K562 (cell line): ENCODE results near the gene LAMA2. TPM values are rescaled to one million over a fixed set of nuclear protein-coding genes. Genes with fewer than 3 reads are reported as not detected.

Source experiments
- ATAC-seq: fragments of 200-7000 bp; cut with Tn5 transposase; 3 replicates; pipeline ENCODE4 v1.9.1; 2020; ENCODE audit warnings: moderate library complexity
- BruUV-seq: library from RNA; stranded (reverse); fragments of 400-500 nt; replicated peaks from 2 replicates; lab custom pipeline; 2021; lab: Mats Ljungman, UMichigan
- CTCF ChIA-PET: fragments of 300-600 bp; formaldehyde crosslinking; extraction: SDS; loops from one replicate; lab custom pipeline; 2021; ENCODE audit warnings: low intra/inter-chr PET ratio; lab: Yijun Ruan, JAX
- POLR2A ChIA-PET: fragments of 300-600, 350-650 bp; sonication (Branson Sonifier 250); formaldehyde crosslinking; extraction: SDS; loops from one replicate; lab custom pipeline; 2021; ENCODE audit warnings: antibody characterized with exemption, inconsistent platforms; lab: Yijun Ruan, JAX
- DNase-seq, 4 experiments: peaks; one replicate each; pipeline versions ENCODE4 v3.0.0 to v3.0.0-alpha.2; 2011 to 2018; ENCODE audit warnings: low spot score in 3 of 4, mixed read lengths in 3 of 4; ENCODE audit errors: extremely low read depth in 1 of 4
- FAIRE-seq: peaks from 2 replicates; lab custom pipeline; 2011; peaks lifted over from hg19 to GRCh38; lab: Jason Lieb, UNC
- H2AFZ ChIP-seq: 2 replicates; pipeline ENCODE4 v1.6.0; 2011; ENCODE audit warnings: low read depth, low read length, control low read depth, inconsistent platforms
- H3K27ac ChIP-seq: fragments of 200-600 bp; 3 replicates; pipeline ENCODE4 v1.8.0; 2011; ENCODE audit warnings: low read depth, mild to moderate bottlenecking, control low read depth, inconsistent platforms, low read length, moderate library complexity, mixed read lengths; ENCODE audit errors: extremely low read depth
- H3K27me3 ChIP-seq, 2 experiments: fragments of 300-600 bp in 1 of 2; 2 replicates in 1 of 2; 3 replicates in 1 of 2; pipeline versions ENCODE4 v1.6.0 to v1.8.0; 2011; ENCODE audit warnings: inconsistent platforms in 2 of 2, low read length in 2 of 2, mild to moderate bottlenecking in 1 of 2, mixed read lengths in 1 of 2, moderate library complexity in 1 of 2; ENCODE audit not compliant: control insufficient read depth in 2 of 2, insufficient read depth in 2 of 2
- H3K36me3 ChIP-seq: fragments of 300-600 bp; 3 replicates; pipeline ENCODE4 v1.8.0; 2011; ENCODE audit warnings: mild to moderate bottlenecking, low read length, inconsistent platforms; ENCODE audit not compliant: control insufficient read depth, insufficient read depth
- H3K4me1 ChIP-seq, 2 experiments: fragments of 200-600 bp in 1 of 2; replicated peaks in 1 of 2; 2 replicates in 1 of 2; 3 replicates in 1 of 2; pipeline versions ENCODE4 v1.5.1 to v1.8.0; 2011; ENCODE audit warnings: inconsistent platforms in 2 of 2, low read length in 2 of 2, mild to moderate bottlenecking in 1 of 2, mixed read lengths in 1 of 2, moderate library complexity in 1 of 2; ENCODE audit not compliant: control insufficient read depth in 2 of 2, insufficient read depth in 2 of 2
- H3K4me2 ChIP-seq: 2 replicates; pipeline ENCODE4 v1.6.1; 2011; ENCODE audit warnings: low read length, control low read depth, inconsistent platforms, mixed read lengths; ENCODE audit not compliant: insufficient read depth
- H3K4me3 ChIP-seq: fragments of 200-600 bp; sonication (generic), shearing (Covaris generic); 2 replicates; pipeline ENCODE4 v1.5.1; 2016; ENCODE audit warnings: control low read depth, inconsistent platforms
- H3K79me2 ChIP-seq: fragments of 200-600 bp; 3 replicates; pipeline ENCODE4 v1.8.0; 2011; ENCODE audit warnings: low read length, inconsistent platforms; ENCODE audit not compliant: control insufficient read depth, insufficient read depth
- H3K9ac ChIP-seq, 2 experiments: 2 replicates each; pipeline versions ENCODE4 v1.6.0 to v1.6.1; 2011; ENCODE audit warnings: low read depth in 2 of 2, low read length in 2 of 2, control low read depth in 1 of 2, inconsistent platforms in 1 of 2, mild to moderate bottlenecking in 1 of 2, mixed read lengths in 1 of 2; ENCODE audit not compliant: insufficient read depth in 1 of 2
- H3K9me1 ChIP-seq: one replicate; pipeline ENCODE4 v1.6.0; 2011; ENCODE audit warnings: inconsistent platforms, mild to moderate bottlenecking, low read length, moderate library complexity; ENCODE audit not compliant: control insufficient read depth, insufficient read depth
- H3K9me3 ChIP-seq: replicated peaks from 2 replicates; pipeline ENCODE4 v1.5.1; 2011; ENCODE audit warnings: low read depth, low read length, inconsistent platforms; ENCODE audit not compliant: control insufficient read depth, insufficient read depth
- H4K20me1 ChIP-seq: replicated peaks from 2 replicates; pipeline ENCODE4 v1.6.1; 2011; ENCODE audit warnings: low read length, inconsistent platforms, mixed read lengths; ENCODE audit not compliant: control insufficient read depth, insufficient read depth
- CHD2 ChIP-seq: IDR thresholded peaks from 2 replicates; pipeline ENCODE4 v1.6.1; 2011; ENCODE audit warnings: low read depth, low read length
- KDM2B ChIP-seq: fragments of 250-450 bp; sonication (Bioruptor Pico); IDR thresholded peaks from 2 replicates; pipeline ENCODE4 v1.8.0; 2021; ENCODE audit warnings: mild to moderate bottlenecking, moderate library complexity
- NCOR1 ChIP-seq: fragments of 450-650 bp; IDR thresholded peaks from 2 replicates; pipeline ENCODE4 v1.6.1; 2016; ENCODE audit warnings: mild to moderate bottlenecking, moderate library complexity
- PHTF2 ChIP-seq: fragments of 250-450 bp; sonication (Bioruptor Pico); IDR thresholded peaks from 2 replicates; pipeline ENCODE4 v1.5.0; 2021; ENCODE audit warnings: mild to moderate bottlenecking
- PPARD ChIP-seq: fragments of 250-450 bp; sonication (Bioruptor Pico); IDR thresholded peaks from 2 replicates; pipeline ENCODE4 v1.8.0; 2022; ENCODE audit warnings: inconsistent platforms, mild to moderate bottlenecking, moderate library complexity
- SMAD4 ChIP-seq: fragments of 250-450 bp; sonication (Bioruptor Pico); conservative IDR thresholded peaks from 2 replicates; pipeline ENCODE4 v1.8.0; 2021; ENCODE audit warnings: inconsistent platforms, mild to moderate bottlenecking, moderate library complexity
- SMARCA5 ChIP-seq: fragments of 450-650 bp; IDR thresholded peaks from 2 replicates; pipeline ENCODE4 v1.6.1; 2016
- SNRNP70 ChIP-seq: fragments of 200-400 bp; formaldehyde crosslinking; optimal IDR thresholded peaks from 2 replicates; pipeline ENCODE3; 2017; ENCODE audit warnings: low read depth, low read length
- TGIF2 ChIP-seq: sonication (generic); formaldehyde crosslinking; IDR thresholded peaks from 2 replicates; pipeline ENCODE4 v1.8.1; 2022; ENCODE audit warnings: mild to moderate bottlenecking, missing genetic modification reagents, moderate library complexity
- ZNF551 ChIP-seq: fragments of 250-450 bp; sonication (Bioruptor Pico); IDR thresholded peaks from 2 replicates; pipeline ENCODE4 v1.5.0; 2021; ENCODE audit warnings: mild to moderate bottlenecking, moderate library complexity
- WGBS: fragments of 100-300 bp; shearing (Covaris generic); methylation state at CpG from one replicate; pipeline ENCODE4 v1.1.6; 2016; ENCODE audit warnings: low coverage, mixed read lengths; ENCODE audit not compliant: insufficient coverage; ENCODE audit errors: missing lambda C conversion rate; 5-methylcytosine and 5-hydroxymethylcytosine counted together
- in situ Hi-C: fragments of 300-500 bp; cut with MboI; formaldehyde crosslinking; loops from 4 replicates; pipeline ENCODE4 v1.15.0; 2018; ENCODE audit warnings: inconsistent platforms, mixed read lengths
- intact Hi-C: fragments of 100-400 bp; cut with micrococcal nuclease; formaldehyde crosslinking; loops from 2 replicates; pipeline ENCODE4 v1.14.2; 2022
- polyA plus RNA-seq, 8 experiments: library from polyadenylated mRNA; depleted of rRNA in 4 of 8; stranded (reverse) in 5 of 8; unstranded in 3 of 8; fragments of >200 nt; fragmentation: Nextera tagmentation in 2 of 8; fragmentation: Illumina TruSeq in 1 of 8; extraction: Ambion mirVana in 2 of 8; extraction: Trizol in 1 of 8; gene quantifications; 2 replicates each; pipeline versions ENCODE4 v1.2.1 to v1.2.3, GENCODE V29; 2011 to 2014; ENCODE audit warnings: inconsistent platforms in 1 of 8, missing spikeins in 1 of 8
- total RNA-seq, 7 experiments: library from RNA; depleted of rRNA in 6 of 7; stranded (reverse); fragments of >200 nt in 6 of 7; fragmentation: Illumina TruSeq in 2 of 7; extraction: Trizol in 2 of 7; gene quantifications; 2 replicates each; pipeline versions ENCODE4 v1.2.1 to v1.2.3, GENCODE V29; 2011 to 2021; ENCODE audit warnings: low replicate concordance in 1 of 7

The LAMA2 gene
- total and polyA plus RNA-seq, 9 of the 15 experiments (the other 6 are each of a cell fraction or from before 2014, with no cell fraction given), result 0.04 to 1.5 (median 0.36) TPM

DNA sequence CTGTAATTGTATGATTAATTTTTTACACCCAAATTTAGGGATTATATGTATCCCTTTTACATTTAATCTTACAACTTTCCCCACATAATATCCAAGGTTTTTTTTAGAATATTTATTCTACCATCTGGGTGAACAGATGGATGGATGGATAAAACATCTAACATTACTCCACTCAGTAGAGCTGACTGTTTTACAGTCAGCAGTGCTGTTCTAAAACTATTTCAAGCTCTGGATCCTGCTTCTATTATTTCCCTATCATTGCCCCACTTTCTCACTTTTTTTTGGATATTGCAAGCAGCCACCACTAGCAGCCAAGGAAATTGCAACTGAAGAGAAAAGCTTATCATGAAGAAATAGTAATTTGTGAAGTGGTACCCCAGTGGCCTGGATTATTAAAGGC is 653.3 kb downstream of the LAMA2 start:
- ChIA-PET POLR2A (no interaction called here), CTCF (no interaction called here)
- DNase-seq (no peak), FAIRE-seq (no peak), ATAC-seq (no peak)
- H3K79me2 ChIP-seq, result no peaks in the 10 kb centered on the region
- no peak for TF ChIP-seq SNRNP70
- no peak for TF ChIP-seq SMARCA5
- TF ChIP-seq TGIF2 (CRISPR knock-in tag), result no peak
- no peak overlapping the region for H3K9ac ChIP-seq
- no peaks in the 10 kb centered on the region for H3K36me3 ChIP-seq
- H3K9me1 ChIP-seq, result no peaks in the 10 kb centered on the region
- H3K4me2 ChIP-seq, result no peak overlapping the region
- in situ Hi-C loops, result no loop called here
- no peaks in the 10 kb centered on the region for H3K4me1 ChIP-seq
- no TSS peak for BruUV-seq
- H2AFZ ChIP-seq, result no peak overlapping the region
- H3K4me3 ChIP-seq, result no peak overlapping the region
- intact Hi-C loops, result no loop called here
- H3K27me3 ChIP-seq, result peaks cover 0 to 7% of the 10 kb centered on the region in 2 experiments; a peak in 3 of 5 replicates
- no peaks in the 10 kb centered on the region for H3K9me3 ChIP-seq
- H4K20me1 ChIP-seq, result no peaks in the 10 kb centered on the region
- H3K27ac ChIP-seq, result no peak overlapping the region

DNA sequence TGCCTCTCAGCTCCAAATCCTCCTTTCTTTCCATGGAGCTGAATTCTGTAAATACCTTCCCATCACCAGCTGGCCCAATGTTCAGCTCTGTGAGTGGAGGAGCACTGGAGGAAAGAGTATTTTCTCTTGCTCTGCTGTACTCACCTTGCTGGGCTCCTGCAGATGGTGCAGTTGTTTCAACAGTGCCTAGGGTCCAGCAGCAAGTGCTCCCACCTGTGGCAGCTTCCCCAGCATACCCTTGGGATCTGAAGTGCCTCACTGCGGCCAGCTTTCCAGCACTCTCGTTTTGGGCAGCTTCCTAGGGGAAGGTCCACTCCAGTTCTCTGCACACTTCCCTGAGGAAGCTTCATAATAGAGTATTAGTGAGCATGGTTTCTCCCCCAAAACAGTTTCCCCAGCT is 656.1 kb downstream of the LAMA2 start:
- DNase-seq, result no peak
- H3K79me2 ChIP-seq, result no peaks in the 10 kb centered on the region
- POLR2A ChIA-PET, result interaction anchor here (0.6 to 1.2 kb wide), 3 partner anchors 9 to 27 kb away, joined by 3 to 4 read pairs (median 3); no protein-coding TSS in a partner anchor
- H3K9me1 ChIP-seq, result no peaks in the 10 kb centered on the region
- no peak overlapping the region for H3K9ac ChIP-seq
- H3K27ac ChIP-seq, result no peak overlapping the region
- BruUV-seq, result no TSS peak
- H3K27me3 ChIP-seq, result peaks cover 0 to 7% of the 10 kb centered on the region in 2 experiments; a peak in 3 of 5 replicates
- 0% methylated on average over 2 of the region's 2 CpGs for WGBS
- CTCF ChIA-PET, result no interaction called here
- in situ Hi-C loops (no loop called here), intact Hi-C loops (no loop called here)
- no peak overlapping the region for H2AFZ ChIP-seq
- no peaks in the 10 kb centered on the region for H3K36me3 ChIP-seq
- no peaks in the 10 kb centered on the region for H3K4me1 ChIP-seq
- H3K9me3 ChIP-seq, result no peaks in the 10 kb centered on the region
- H3K4me2 ChIP-seq, result no peak overlapping the region
- no peak overlapping the region for H3K4me3 ChIP-seq
- H4K20me1 ChIP-seq, result no peaks in the 10 kb centered on the region
- no peak for FAIRE-seq
- peak; percentile 36; the same call in 1 of the 3 replicates for ATAC-seq
- TF ChIP-seq KDM2B (no peak), PHTF2 (no peak), PPARD (no peak), ZNF551 (CRISPR knock-in tag) (no peak), SMAD4 (CRISPR knock-in tag) (no peak), CHD2 (no peak), NCOR1 (no peak)
